GM12873 (cell line): ENCODE data around the gene LEMD1.

Experiments used
- CTCF ChIP-seq: IDR thresholded peaks from 2 replicates; pipeline ENCODE4 v1.5.1; 2012; ENCODE audit warnings: low read depth, mild to moderate bottlenecking, moderate library complexity, low read length, control low read depth; ENCODE audit not compliant: insufficient read depth; ENCODE audit errors: missing control alignments

The LEMD1 gene

GRCh38 chr1:205344066-205344928 is 77.6 kb downstream of the LEMD1 start:
- TF ChIP-seq CTCF, result no peak

GRCh38 chr1:205343431-205344065 is 78.3 kb downstream of the LEMD1 start:
- no peak for TF ChIP-seq CTCF

GRCh38 chr1:205342986-205343385 is 78.9 kb downstream of the LEMD1 start:
- TF ChIP-seq CTCF, result no peak

GRCh38 chr1:205340676-205341075 is 81.2 kb downstream of the LEMD1 start:
- TF ChIP-seq CTCF, result no peak

GRCh38 chr1:205339717-205340116 is 82.1 kb downstream of the LEMD1 start:
- TF ChIP-seq CTCF, result no peak

- TF ChIP-seq CTCF, result no peak
Observed at GRCh38 chr1:205339197-205339702, 82.6 kb downstream of the LEMD1 start.

- TF ChIP-seq CTCF, result no peak
Observed at GRCh38 chr1:205338011-205338410, 83.8 kb downstream of the LEMD1 start.
